Spleen (tissue), 7 donors: ENCODE data around the gene SCAMP4.

Source experiments
- POLR2A ChIP-seq, 3 donors: fragments of 450-650 bp; IDR thresholded peaks; one replicate each; pipeline ENCODE4 v1.5.1; 2017; ENCODE audit warnings: antibody characterized with exemption in 3 of 3, mild to moderate bottlenecking in 1 of 3
- TF ChIP-seq, protein P1 (sequence below), 11 experiments: fragments of 200-600 bp in 7 of 11; fragments of 450-650 bp in 4 of 11; sonication (generic) in 4 of 11; IDR thresholded peaks in 8 of 11; conservative IDR thresholded peaks in 3 of 11; 1 replicate in 7 of 11; 2 replicates in 4 of 11; pipeline versions ENCODE4 v1.4.0 to v1.8.0; 2016 to 2021; ENCODE audit warnings: antibody characterized with exemption in 11 of 11, inconsistent platforms in 4 of 11, mild to moderate bottlenecking in 1 of 11
- donor health status: DM: no; HTN: no; CAD: no; lungs with moderate emphysema.
- donor health status: DM: no; HTN: no; CAD: no.
- donor health status: DM: no; HTN: no; CAD: no.

DNA sequence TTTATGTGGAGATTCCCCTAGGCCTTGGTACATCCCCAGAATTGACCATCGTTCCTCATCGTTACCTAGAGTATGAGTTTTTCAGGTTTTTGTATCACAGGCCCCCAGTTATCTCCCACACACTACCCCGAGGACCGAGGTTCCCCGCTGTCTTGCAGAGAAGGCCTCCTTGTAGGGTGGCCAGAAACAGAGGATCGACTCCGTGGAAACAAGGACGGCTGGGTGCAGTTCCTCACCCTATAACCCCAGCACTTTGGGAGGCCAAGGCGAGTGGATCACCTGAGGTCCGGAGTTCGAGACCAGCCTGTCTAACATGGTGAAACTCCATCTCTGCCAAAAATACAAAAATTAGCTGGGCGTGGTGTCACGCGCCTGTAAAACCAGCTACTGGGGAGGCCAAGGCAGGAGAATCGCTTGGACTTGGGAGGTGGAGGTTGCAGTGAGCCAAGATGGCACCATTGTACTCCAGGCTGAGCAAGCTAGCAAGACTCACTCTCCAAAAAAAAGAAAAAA, 720 bp downstream of the SCAMP4 start:
- TF ChIP-seq POLR2A (IDR thresholded peaks at IDR 0.05): no peak
- TF ChIP-seq, protein P1, sequence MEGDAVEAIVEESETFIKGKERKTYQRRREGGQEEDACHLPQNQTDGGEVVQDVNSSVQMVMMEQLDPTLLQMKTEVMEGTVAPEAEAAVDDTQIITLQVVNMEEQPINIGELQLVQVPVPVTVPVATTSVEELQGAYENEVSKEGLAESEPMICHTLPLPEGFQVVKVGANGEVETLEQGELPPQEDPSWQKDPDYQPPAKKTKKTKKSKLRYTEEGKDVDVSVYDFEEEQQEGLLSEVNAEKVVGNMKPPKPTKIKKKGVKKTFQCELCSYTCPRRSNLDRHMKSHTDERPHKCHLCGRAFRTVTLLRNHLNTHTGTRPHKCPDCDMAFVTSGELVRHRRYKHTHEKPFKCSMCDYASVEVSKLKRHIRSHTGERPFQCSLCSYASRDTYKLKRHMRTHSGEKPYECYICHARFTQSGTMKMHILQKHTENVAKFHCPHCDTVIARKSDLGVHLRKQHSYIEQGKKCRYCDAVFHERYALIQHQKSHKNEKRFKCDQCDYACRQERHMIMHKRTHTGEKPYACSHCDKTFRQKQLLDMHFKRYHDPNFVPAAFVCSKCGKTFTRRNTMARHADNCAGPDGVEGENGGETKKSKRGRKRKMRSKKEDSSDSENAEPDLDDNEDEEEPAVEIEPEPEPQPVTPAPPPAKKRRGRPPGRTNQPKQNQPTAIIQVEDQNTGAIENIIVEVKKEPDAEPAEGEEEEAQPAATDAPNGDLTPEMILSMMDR (IDR thresholded peaks at IDR 0.05 in 8 of 11, conservative IDR thresholded peaks at IDR 0.05 in 3 of 11): no peak
